ENCODE results near the gene KDM1A.

KDM1A gene

DNA sequence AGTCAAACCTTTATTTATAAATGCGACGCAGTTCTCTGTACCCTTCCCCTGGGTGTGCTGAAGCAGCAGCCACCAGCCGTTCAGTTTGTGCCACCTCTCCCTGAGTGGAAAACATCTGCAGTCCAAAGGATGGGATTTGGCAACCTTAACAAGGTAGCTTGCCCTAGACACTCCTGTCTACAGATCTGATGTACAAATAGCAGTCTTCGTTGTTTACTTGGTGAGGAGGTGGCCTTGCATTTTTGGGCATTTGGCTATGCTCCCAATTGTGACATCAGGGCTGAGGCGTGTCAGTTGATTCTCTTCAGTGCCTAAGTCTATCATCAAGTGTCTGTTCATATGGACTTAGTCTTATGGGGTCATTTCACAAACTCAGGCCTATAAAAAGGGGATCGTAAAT is 59.8 kb downstream of the KDM1A start:
- DNase-seq = no peak

DNA sequence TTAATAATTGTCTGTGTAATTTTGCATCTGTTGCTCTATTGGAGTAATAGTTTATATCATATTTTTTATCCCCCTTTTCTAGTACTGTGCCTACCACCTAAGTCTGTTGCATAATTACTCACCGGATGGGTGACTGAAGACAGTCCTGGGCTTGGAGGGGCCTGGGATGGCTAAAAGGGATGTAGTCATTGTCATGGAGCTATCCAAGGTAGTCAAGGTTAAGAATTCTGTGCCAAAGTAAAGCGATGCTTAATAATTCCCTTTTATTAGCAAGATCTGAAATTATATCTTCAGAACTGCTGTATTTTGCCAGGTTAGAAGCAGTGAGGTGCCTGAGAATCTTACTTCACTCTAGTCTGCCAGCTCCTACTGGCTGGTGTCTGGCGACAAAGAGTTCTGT is 61.6 kb downstream of the KDM1A start:
- no peak for DNase-seq

- no peak for DNase-seq
Measured at GRCh38 chr1:23081376-23081775, 62.1 kb downstream of the KDM1A start.

- no peak for DNase-seq
Measured at GRCh38 chr1:23083714-23084480, 64.6 kb downstream of the KDM1A start.

GRCh38 chr1:23084880-23085279 is 65.6 kb downstream of the KDM1A start:
- no peak for DNase-seq

DNA sequence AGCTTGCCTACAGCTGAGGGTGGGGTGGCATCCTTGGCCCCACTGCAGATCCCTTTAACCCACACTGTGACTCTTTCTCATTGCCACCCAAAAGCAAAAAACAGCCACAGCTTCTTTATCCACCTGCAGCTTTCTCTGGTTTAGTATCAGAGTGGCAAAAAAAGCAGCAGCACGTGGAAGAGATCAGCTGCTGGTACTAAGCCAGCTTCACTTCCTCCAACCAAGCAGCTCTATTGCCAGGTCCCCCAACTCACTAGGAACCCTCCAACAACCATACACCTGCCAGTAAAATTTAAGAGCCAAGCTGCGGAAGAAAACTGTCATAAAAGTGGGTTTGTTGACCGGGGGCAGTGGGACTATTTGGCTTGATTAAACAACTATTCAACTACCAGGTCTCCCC is 66.4 kb downstream of the KDM1A start:
- DNase-seq = no peak

- DNase-seq = no peak
Measured at GRCh38 chr1:23088027-23088426, 68.8 kb downstream of the KDM1A start.

GRCh38 chr1:23090056-23090455 is 70.8 kb downstream of the KDM1A start:
- no peak for DNase-seq

- DNase-seq = no peak
Measured at GRCh38 chr1:23091545-23091944, 72.3 kb downstream of the KDM1A start.

- no peak for DNase-seq
Measured at GRCh38 chr1:23092447-23092846, 73.2 kb downstream of the KDM1A start.

- no peak for DNase-seq
Measured at GRCh38 chr1:23097316-23097715, 78.0 kb downstream of the KDM1A start.

DNA sequence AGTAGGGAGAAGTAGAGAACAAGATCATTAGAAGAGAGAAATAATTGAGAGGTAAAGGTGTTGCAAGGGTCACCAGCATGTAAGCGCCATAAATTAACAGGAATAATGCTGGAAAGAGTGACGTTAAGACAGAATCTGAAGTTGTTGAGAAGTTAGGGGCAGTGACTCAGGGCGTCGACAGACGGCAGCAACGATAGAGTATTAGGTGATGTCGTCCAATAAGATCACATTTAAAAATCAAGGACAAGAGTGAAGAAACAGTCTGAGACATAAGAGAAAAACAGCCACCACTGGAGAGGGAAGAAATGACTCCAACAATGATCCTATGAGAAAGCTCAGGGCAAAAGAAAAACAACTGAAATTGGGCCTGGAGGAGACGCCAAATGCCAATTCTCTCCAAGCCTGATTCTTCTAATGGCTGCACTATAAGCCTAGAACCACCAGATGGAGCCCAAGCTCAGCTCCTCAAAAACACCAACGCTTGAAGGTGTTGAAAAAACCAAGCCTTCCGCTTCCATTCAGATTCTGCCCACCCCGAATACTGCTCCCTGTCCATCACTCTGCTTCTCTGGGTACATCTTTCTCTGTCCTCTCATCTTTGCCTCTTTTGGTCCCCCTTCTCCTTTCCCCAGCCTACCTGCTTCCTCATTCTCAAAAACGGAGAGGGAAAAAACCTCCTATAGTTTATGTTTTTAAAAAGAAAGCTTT is 79.3 kb downstream of the KDM1A start:
- peak; percentile 72 to 79 for DNase-seq

DNA sequence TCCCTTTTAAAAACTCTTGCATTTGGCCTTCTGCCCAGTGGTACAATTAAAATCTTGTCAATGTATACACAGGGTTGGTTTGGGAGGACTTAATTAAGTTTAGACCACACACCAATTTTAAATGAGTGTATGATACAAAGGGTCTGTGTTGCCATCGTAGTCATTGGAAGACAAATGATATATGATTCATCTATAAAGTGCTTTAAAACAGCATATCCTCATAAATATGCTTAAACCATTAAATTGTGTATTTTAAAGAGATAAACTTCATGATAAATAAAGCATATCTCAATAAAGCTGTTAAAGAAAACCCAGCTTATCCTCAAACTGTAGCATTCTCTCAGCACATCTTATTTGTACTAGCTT is 79.9 kb downstream of the KDM1A start:
- DNase-seq = no peak

- peak; percentile 53 to 60 for DNase-seq
Measured at GRCh38 chr1:23100074-23100748, 80.9 kb downstream of the KDM1A start.

- DNase-seq = no peak
Measured at GRCh38 chr1:23101101-23101827, 82.0 kb downstream of the KDM1A start.

GRCh38 chr1:23101887-23102286 is 82.6 kb downstream of the KDM1A start:
- no peak for DNase-seq

GRCh38 chr1:23102289-23102688 is 83.0 kb downstream of the KDM1A start:
- no peak for DNase-seq

DNA sequence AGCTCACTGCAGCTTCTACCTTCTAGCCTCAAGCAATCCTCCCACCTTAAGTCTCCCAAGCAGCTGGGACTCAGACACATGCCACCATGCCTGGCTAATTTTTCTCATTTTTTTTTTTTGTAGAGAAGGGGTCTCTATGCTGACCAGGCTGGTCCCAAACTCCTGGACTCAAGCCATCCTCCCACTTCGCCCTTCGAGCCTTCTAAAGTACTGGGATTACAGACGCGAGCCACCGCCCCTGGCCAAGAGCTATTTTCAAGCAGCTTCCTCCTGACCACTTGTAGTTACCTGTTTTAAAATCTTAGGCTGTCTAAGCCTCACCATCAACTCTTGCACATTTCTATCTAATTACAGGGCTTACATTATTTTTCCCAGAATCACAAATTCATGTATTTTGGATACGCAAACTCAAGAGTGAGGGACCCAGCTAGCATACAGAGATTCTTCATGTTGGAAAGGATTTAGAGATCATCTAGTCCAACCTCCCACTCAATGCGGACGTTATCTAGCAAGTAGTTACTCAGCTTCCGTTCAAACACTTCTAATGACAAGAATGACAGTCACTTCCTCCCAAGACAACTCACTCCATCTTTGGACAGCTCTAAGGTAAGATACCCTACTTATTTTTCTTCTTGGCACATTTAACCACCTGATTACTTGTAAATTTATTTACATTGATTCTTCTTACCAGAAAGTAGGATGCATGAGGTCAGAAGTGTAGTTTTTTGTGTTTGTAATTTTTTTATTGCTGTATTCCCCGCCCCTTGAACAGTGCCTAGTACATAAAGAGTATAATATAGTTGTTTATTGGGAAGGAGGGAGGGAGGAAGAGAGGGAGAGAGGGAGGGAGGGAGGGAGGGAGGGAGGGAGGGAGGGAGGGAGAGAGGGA is 84.0 kb downstream of the KDM1A start:
- DNase-seq = peak; percentile 22 to 76

DNA sequence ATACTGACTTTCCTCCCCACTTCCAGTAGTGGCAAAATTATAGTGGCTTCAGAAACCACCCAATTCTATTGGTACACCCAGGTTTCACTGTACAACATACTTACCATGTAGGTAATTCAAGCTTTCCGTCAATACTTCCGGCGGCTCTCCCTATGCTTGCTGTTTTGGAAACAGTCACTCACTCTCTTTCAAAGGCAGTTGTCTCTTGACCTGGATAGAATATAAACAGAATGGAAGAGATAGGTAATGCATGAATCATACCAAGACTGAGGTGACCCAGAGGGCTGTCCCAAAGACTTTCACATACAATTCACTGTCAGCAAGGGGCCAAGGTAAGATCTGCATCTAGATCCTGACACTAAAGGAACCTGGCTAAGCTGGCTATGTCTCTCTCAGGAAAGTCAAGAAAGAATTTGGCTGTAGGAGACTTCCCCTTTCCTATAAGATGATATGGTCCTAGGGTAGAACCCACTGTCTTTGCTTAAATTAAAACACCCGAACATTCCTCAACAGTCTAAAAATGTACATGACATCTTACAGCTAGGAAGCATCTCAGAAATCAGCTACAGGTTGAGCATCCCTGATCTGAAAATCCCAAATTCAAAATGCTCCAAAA is 89.8 kb downstream of the KDM1A start:
- peak in 1 of 2 donors; percentile 26 for DNase-seq

GRCh38 chr1:23110391-23110790 is 91.1 kb downstream of the KDM1A start:
- DNase-seq = no peak

DNA sequence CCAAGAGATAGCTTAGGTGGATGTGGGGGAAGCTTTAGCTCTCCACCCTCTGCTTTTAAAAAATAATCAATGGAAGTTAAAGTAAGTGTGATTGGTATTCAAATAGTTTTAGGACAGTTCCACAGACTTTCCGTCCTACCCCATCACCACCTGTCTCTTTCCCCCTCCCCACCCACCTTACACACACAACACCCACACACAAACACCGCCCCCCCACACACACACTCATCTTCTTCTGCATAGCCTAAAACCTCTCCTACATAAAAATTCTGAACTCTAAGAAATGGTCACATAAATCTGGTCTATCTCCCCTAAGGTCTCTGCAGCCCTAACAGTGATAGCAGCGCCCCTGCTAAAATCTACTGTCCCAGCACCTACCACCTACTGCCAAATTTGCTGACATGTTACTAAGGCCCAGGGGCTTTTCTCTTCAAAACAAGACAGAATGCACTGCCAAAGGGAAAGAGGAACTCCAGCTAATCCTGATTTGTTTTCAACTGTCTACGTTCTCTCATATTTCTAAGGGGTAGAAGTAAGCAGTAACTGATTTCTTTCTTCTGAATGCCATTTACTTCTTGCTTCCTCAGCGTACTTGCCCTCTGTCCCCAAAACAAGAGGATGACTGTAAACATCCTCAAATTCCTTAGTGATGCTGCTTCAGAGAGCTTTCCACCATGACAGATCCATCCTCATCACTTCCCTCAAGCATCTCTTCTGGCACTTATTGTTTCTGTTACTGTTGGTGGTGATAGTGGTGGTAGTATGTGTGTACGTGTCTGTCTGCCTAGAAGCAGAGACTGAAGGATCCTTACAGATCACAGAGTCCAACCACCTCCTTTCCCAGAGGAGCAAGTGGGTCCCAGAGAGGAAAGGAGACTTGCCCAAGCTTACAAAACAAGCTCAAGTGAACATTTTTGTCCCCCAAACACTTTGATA is 92.6 kb downstream of the KDM1A start:
- DNase-seq = no peak
